GM18502 (cell line): ENCODE data around the gene METTL1.
"Not testable (repeated sequence)": the region's sequence is repeated elsewhere in the genome, so short reads cannot be mapped to it uniquely, and the experiment has no call there.

Source experiments
- ATAC-seq: cut with Tn5 transposase; IDR thresholded peaks from one replicate; pipeline ENCODE4 v1.9.1; 2021; ENCODE audit warnings: mild to moderate bottlenecking; ENCODE audit not compliant: unreplicated experiment, poor library complexity

METTL1 gene

DNA sequence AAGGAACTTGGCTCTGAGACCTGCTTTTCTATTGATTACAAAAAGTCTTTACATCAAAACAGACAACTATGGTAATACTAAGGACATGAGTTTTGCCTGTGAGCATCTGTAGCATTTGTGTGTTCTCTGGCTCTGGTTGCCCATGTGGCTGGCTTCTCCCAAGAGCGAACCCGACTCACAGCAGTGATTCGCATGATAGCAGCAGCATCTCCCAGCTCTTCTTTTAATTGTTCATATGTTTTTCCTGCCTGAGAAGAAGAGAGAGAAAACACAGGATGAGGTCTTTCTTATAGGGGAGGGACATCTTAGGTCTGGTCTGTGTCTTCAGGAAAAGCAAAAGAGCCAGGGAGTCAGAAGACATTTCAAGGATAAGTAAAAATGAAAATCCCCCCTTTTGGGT is 29.1 kb upstream of the METTL1 start:
- ATAC-seq: no peak

DNA sequence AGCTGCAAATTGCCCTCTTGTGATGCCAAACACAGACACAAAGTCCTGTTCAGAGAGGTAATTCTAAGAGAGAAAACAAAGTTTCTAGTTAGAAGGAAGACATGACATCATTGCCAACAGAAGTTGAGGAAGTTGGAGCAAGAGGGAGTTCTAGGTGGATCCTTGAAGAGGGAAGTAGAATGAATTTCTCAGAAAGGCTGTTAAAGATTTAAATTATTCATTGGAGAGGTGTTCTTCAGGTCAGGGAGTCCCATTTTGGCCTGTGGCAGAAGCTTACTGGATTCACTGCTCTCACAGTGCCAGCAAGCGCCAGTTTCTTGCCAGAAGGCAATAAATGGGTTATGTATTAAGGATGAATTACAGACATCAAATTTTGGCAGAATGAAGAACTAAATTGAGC is 26.0 kb upstream of the METTL1 start:
- no peak for ATAC-seq

DNA sequence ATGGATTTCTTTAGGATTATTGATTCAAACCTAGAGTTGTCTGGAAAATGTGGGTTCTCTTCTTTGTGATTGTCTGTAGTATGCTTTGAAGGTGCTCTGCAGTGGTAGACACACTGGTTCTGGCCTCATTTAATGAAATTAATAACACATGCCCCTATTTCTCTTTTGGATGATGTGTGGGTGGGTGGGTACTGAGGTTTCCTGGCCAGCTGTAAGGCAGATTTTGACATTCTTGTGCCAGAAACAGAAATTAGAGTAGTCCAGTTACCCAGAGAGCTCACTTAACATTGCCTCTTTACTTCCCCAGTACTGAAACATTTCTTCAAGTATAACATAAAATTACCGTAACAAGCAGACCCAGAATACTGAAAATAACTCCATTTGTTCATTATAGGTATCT is 25.1 kb upstream of the METTL1 start:
- no peak for ATAC-seq

DNA sequence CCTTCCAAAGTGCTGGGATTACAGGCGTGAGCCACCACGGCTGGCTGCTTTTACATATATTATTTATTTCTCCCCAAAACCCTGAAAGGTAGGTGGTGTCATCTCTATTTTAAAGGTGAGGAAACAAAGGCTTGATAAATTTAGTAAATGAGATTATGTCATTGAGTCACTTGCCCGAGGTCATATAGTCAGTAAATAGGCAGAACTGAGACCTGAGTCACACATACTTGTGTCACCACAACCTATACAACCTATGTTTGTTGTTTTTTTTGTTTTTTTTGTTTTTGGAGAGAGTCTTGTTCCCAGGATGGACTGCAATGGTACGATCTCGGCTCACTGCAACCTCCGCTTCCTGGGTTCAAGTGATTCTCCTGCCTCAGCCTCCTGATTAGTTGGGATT is 23.4 kb upstream of the METTL1 start:
- no peak for ATAC-seq

DNA sequence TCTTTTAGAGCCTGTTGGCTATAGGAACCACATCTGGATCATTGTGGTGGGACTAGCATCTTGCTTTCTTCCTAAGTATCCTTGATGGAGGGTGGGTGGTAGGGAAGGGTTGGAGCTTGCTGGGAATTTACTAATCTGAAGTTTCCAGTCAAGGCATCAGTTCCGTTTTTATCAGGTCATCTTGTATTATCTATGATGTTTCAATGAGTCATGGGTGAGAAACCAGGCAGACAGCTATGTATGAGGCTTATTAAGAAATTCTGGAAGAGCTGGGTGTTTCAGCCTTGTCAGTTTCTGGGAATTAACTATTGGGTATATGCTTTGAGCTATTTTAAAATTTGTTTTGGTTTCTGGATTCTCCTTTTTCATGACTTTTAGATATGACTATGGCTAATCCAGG is 22.0 kb upstream of the METTL1 start:
- no peak for ATAC-seq

DNA sequence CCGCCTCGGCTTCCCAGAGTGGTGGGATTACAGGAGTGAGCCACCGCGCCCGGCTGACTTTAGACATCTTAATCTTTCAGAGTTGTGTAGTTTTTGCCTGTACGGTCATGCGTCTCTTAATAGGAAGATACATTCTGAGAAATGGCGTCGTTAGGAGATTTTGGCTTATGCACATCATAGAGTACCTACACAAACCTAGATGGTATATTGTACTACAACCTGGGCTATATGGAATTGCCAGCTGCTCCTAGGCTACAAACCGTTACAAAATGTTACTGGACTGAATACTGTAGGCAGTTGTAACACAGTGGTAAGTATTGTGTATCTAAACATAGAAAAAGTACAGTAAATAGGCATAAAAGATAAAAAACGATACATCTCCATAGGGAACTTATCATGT is 12.0 kb upstream of the METTL1 start:
- ATAC-seq: no peak

DNA sequence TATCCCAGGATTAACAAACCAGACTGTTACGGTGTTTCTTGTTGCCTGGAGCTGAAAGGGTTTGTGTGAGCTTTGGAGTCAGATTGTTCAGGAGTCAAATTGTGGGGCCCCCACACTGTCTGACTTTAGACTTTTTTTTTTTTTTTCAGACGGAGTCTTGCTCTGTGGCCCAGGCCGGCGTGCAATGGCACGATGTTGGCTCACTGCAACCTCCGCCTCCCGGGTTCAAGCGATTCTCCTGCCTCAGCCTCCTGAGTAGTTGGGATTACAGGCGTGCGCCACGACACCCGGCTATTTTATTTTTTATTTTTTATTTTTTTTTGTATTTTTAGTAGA is 11.5 kb upstream of the METTL1 start:
- no peak for ATAC-seq

DNA sequence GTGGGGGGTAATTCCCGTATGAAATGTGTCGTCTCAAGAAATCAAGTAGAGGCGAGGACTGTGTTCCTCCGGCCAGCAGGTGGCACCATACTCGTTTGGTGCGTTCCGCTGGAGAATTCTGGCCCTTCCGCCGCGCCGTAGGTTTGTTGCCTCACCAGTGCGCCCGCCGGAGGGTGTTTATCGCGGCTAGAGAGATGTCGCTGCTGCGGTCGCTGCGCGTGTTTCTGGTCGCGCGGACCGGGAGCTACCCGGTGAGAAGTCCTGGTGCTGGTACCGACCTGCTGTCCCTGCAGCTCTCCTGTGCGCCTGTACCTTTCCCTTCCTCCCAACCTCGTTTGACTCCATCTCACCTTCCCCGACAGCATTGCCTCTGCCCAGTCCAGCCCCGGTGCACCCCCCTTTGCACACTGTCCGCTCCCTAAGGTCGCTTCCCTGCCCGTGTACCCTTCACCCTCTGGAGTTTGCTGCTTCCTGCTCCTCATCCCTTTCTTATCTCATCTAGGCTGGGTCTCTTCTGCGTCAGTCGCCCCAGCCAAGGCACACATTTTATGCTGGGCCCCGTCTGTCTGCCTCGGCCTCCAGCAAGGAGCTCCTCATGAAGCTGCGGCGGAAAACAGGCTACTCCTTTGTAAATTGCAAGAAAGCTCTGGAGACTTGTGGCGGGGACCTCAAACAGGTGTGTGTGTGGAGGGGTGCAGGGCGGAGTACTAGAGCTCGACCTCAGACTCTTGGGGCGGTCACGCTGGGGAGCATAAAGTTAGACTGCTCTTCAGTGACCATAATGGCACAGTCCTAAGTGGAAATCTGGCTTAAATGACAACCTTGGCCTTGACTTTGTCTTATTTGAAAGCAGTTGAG is 10.9 kb upstream of the METTL1 start, which contains the start of gene TSFM:
TSS of gene TSFM (plus strand) at position 180 of the 858 bp plus-strand sequence. CDS start at position 195, 15 bp downstream.
- peak; percentile 84 for ATAC-seq

DNA sequence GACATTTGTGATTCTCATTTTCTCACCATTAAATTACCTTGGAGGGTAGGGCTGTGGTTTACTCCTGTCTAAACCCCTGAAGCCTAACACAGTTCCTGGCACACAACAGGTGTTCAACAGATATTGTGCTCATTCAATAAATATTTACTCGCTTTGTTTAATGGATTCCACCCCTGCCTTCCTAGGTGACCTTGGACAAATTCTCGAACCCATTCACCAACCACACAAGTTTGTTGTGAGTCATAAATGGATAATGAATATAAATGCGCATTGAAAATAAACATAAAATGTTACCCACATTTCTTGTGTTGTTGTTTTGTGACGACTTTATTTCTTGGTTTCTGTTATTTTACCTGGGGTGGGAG is 10.3 kb upstream of the METTL1 start:
- peak; percentile 9 for ATAC-seq

DNA sequence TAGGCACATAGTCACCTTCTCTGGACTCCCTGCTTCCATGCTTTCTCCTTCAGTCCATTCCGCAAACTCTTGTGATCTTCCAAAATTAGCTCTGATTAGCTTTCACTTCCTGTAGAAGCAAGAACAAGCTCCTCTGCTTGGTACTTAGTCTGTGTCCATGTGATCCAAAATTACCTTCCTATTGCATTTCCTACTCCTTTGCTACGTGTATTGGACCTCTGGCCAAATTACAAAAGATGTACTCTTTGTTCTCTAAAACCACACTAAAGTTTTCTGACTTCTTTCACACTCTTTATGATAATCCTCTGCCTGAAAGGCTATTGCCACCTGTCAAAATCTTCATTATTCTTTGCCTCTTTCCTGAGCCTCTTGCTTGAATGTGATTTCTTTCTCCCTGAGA is 9.9 kb upstream of the METTL1 start:
- no peak for ATAC-seq

DNA sequence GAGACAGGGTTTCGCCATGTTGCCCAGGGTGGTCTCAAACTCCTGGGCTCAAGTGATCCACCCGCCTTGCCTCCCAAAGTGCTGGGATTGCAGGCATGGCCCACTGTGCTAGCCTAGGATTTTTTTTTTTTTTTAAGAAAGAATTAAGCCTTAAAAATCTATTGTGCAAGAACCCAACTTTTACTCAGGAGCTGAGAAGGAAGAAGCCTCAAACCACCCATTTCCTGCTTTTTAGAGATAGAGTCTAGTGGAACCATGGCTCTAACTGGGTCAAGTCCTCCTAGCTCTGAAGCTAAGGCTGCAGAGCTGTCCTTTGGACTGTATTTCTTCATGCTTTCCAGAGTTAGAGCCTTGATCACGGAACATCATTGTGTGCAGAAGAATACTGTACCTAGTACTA is 9.3 kb upstream of the METTL1 start:
- ATAC-seq: no peak

DNA sequence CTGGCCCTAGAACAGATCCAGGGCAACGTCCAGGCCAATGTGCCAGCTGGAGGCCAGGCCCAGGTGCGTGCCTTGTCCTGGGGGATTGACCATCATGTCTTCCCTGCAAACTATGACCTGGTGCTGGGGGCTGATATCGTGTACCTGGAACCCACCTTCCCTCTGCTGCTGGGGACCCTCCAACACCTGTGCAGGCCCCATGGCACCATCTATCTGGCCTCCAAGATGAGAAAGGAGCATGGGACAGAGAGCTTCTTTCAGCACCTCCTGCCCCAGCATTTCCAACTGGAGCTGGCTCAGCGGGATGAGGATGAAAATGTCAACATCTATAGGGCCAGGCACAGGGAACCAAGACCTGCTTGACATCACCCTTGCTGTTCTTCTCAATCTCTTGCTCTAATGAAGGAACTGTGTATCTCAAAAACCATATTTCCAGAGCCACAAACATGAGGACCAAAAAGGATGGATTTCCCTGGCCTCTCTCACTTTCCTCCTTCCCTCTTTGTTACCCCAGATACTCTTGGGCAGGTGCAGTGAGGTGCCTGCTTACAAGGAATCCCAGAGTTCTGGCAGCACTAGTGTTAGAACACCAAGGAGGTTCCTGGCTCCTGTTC is 8.5 kb upstream of the METTL1 start:
- ATAC-seq: no peak

DNA sequence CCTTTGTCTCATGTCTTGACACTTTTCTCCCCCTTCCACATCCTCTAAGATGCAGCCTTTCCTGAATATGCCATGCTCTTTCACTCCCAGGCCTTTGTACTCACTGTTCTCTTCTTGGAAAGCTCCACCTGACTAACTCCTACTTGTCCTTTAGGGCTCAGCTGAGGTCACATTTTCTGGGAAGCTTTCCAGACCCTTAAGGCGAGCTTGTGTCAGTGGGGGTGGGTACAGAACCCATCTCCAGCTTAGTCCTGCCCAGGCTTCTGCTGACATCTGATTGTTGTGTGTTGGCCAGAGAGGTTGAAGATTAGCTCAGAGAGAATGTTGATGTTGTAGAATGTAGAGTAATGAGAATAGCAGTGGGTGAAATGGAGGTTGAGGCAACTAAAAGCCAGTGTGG is 7.8 kb upstream of the METTL1 start:
- no peak for ATAC-seq

DNA sequence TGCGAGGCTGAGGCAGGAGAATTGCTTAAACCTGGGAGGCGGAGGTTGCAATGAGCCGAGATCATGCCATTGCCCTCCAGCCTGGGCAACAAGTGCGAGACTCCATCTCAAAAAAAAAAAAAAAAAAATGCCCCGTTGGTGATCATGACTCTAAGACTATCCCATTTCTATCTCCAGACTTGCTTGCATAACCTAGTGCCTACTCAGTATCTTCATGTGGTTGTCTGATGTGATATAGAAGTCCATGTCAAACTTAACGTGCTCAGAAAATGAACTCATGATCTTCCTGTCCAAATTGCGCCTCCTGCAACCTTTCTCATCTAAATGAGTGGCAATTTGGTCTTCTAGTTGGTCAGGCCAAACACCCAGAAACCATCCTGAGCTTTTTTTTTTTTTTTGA is 6.0 kb upstream of the METTL1 start:
- ATAC-seq: no peak

DNA sequence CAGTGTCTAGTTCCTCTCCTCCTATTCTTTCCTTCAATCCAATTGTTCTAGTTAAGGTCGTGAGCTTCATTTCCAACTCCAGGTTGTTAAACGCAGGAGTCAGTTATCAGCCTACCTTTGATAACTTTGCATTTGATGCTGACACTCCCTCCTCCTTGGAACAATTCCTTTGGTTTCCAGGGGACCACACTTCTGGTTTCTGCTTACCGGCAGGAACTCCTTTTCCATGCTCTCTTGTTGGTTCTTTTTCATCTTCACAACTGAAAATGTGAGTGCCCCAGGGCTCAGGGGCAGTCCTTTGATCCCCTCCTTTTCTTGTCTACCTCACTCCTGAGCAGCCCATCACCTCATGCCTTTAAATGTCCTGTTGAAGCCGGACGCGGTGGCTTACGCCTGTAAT is 5.5 kb upstream of the METTL1 start:
- no peak for ATAC-seq

DNA sequence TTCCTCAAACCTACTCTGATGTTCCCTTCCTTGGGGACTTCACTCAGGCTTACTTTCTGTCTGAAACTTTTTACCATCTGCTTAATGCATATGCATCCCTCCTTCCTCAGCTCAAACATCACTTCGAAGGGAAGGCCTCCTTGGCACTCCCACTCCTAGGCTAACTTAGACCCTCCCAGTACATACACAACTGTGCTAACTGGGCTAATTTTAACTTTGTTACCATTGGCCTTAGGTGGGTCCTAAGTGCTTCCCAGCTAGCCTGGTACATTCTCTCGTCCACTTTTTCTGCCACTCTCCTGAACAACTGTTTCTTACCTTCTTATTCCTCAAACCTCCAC is 4.3 kb upstream of the METTL1 start:
- no peak for ATAC-seq

DNA sequence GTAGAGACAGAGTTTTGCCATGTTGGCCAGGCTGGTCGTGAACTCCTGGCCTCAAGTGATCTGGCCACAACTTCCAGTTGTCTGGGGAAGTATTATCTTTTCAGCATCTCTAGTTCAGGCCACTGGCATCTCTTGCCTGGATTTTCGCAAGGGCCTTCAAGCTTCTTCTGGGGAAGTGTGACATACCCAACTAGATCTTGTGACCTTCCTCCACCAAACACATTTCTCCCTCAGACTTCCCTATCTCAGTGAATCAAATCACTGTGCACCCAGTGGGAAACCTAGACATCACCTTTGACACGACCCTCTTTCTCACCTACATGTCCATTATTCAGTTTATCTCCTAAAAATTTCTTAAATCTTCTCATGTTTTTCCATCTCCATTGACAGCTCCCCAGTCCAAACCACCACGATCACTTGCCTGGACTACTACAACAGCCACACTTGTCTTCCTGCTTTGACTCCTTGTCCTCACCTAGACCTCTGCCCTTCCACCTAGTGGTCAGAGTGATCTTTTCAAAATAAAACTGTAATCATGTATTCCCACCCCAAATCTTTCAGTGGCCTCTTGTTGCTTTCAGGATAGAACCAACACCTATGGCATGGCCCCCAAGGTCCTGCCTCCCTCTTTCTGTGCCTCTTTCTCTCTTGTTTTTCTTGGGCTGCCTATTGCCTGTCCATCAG is 3.8 kb upstream of the METTL1 start:
- no peak for ATAC-seq

DNA sequence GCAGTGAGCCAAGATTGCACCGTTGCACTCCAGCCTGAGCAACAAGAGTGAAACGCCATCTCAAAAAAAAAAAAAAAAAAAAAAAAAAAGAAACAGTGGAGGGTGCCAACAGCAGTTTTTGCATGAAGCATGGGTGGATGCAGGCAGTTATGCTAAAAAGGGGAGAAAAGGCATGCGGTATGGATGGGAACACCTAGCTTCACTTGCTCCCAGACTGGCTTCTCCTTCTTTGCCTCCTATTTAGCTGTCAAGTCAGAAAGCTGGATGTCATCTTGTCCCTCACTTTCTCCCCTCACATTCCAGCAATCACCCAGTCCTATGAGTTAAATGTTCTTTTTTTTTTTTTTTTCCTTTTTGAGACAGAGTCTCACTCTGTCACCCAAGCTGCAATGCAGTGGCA is 3.1 kb upstream of the METTL1 start:
- no peak for ATAC-seq

DNA sequence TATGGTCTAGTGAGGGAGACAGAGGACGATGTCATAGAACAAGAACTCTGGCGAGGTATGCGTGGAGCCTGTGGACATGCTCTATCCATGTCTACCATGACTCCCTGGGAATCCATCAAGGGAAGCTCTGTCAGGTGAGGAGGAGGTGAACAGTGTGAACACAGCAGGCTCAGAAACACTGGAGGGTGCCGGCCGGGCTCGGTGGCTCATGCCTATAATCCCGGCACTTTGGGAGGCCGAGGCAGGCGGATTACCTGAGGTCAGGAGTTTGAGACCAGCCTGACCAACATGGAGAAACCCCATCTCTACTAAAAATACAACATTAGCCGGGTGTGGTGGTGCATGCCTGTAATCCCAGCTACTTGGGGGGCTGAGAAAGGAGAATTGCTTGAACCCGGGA is 2.7 kb upstream of the METTL1 start:
- not testable (repeated sequence) for ATAC-seq

DNA sequence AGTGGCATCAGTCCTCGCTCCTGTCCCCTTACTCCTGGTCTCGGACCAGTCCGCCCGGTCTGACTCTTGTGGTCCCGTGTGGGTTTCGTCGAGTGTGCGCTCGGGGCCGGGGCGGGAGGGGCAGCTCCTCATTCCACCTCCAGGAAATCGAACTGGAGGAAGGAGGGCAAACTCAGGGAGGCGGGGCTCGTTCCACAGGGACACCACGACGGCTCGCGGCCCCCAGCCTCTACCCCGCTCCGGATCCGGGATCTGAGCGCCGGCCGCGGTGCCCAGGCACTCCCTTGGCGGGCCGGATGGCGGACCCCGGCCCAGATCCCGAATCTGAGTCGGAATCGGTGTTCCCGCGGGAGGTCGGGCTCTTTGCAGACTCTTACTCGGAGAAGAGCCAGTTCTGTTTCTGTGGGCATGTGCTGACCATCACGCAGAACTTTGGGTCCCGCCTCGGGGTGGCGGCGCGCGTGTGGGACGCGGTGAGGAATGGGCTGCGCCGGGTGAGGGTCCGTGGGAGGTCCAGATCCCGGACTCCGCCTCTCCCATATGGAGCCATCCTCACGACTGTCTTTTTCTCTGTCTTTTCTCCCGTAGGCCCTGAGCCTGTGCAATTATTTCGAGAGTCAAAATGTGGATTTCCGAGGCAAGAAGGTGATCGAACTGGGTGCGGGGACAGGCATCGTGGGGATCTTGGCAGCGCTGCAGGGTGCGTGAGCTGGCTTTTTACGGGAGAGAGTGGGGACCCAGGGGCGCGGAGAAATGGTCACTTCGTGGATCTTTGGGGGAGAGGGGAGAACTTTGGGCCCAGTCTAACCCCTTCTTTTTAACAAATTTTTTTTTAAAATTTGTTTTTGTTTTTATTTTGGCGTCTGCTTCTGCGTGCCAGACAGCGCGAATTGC is 771 bp upstream of the METTL1 start, which contains the start of gene EEF1AKMT3:
TSS of gene EEF1AKMT3 (plus strand) at position 186 of the 894 bp plus-strand sequence. CDS start at position 297, 111 bp downstream.
- ATAC-seq: no peak
